ENCODE results near the gene FSTL4. TPM values are rescaled to one million over a fixed set of nuclear protein-coding genes. Genes with fewer than 3 reads are reported as not detected.

FSTL4 gene
- polyA plus RNA-seq, 1 donor (not counting 4 experiments of a cell fraction or from before 2014, with no cell fraction given): 1.7 TPM

DNA sequence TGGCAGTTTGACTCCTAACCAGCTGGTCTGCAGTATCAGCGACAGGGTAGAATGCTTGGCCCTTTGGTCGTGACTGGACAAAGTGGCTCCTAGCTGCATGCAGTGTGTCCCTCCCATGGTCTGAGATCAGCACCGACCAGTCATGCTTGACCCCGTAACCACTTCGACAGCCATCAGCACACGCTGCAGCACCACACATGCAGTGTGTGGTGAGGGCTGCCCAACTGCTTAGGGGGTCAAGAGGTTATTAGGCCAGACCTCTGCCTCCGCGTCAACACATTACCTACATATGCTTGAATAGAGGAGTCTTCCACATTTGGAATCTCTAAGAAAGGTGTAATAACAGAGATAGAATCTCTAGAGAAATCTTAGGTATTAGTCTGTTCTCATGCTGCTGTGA is 139.1 kb downstream of the FSTL4 start:
- Histone ChIP-seq H4K20me1 (ENCODE audit: control insufficient read depth, extremely low read depth, insufficient read depth, low read length) (no peaks in the 10 kb centered on the region), H3K9me1 (ENCODE audit: control insufficient read depth, extremely low read depth, insufficient read depth, low read length) (no peaks in the 10 kb centered on the region), H3K9me3 (ENCODE audit: control insufficient read depth, low read depth, low read length) (no peaks in the 10 kb centered on the region), H3K4me1 (ENCODE audit: control insufficient read depth, extremely low read depth, insufficient read depth, low read length) (peaks cover 4% of the 10 kb centered on the region), H3K36me3 (ENCODE audit: control insufficient read depth in 2 of 2, extremely low read depth in 1 of 2, insufficient read depth in 2 of 2, low read length in 2 of 2) (no peaks in the 10 kb centered on the region), H3K9ac (ENCODE audit: control insufficient read depth, extremely low read depth, insufficient read depth, low read length) (no peak overlapping the region), H3K4me2 (ENCODE audit: control insufficient read depth, extremely low read depth, insufficient read depth, low read depth, low read length) (no peak overlapping the region), H3K27me3 (ENCODE audit: control insufficient read depth, extremely low read depth, insufficient read depth, low read length) (peaks cover 15% of the 10 kb centered on the region), H3K79me2 (ENCODE audit: control insufficient read depth, insufficient read depth, low read length) (no peaks in the 10 kb centered on the region), H3K27ac (ENCODE audit: control insufficient read depth, insufficient read depth, low read length) (no peak overlapping the region), H3K4me3 (ENCODE audit: control insufficient read depth in 2 of 3, extremely low read depth in 1 of 3, insufficient read depth in 2 of 3, low read depth in 1 of 3, low read length in 3 of 3) (no peak overlapping the region), H2AFZ (ENCODE audit: control insufficient read depth, low read length) (no peak overlapping the region)
- dilution Hi-C loops (cut with MboI; ENCODE audit: extremely low pct_ligation_motif_present, low sequenced_read_pairs): no loop called here
- FAIRE-seq (no peak), DNase-seq (ENCODE audit: low read depth, low spot score) (no peak)
- TF ChIP-seq CTCF (optimal IDR thresholded peaks at IDR 0.05 in 1 of 3, IDR thresholded peaks at IDR 0.05 in 1 of 3, conservative IDR thresholded peaks at IDR 0.05 in 1 of 3; ENCODE audit: extremely low read depth in 1 of 3, insufficient read depth in 2 of 3, low read length in 3 of 3) (no peak), EZH2 (IDR thresholded peaks at IDR 0.05; ENCODE audit: low read length) (no peak)

DNA sequence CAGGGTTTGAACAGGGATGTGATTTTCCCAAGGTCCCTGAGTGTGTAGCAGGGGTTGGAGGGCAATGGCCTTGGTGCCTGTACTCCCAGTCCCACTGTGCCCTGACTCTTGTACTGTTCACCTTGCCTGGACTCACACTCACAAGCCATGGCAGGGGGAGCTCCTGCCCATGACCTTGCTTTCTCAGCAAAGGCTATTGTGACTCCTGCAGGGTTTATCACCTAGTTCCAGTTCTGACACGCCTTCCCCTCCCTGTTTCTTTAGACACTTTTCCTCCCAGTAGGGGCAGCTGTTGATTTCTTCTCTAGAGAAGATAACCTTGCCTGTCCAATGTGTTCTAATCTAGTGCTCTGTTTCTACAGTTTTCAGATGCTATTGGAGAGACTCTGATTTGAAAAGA is 139.5 kb downstream of the FSTL4 start:
- peaks cover 15% of the 10 kb centered on the region for H3K27me3 ChIP-seq (ENCODE audit: control insufficient read depth, extremely low read depth, insufficient read depth, low read length)
- no peak overlapping the region for H3K9ac ChIP-seq (ENCODE audit: control insufficient read depth, extremely low read depth, insufficient read depth, low read length)
- no peaks in the 10 kb centered on the region for H3K36me3 ChIP-seq (ENCODE audit: control insufficient read depth in 2 of 2, extremely low read depth in 1 of 2, insufficient read depth in 2 of 2, low read length in 2 of 2)
- H3K79me2 ChIP-seq (ENCODE audit: control insufficient read depth, insufficient read depth, low read length): no peaks in the 10 kb centered on the region
- no peak overlapping the region for H3K4me2 ChIP-seq (ENCODE audit: control insufficient read depth, extremely low read depth, insufficient read depth, low read depth, low read length)
- no peak for DNase-seq (ENCODE audit: low read depth, low spot score)
- H2AFZ ChIP-seq (ENCODE audit: control insufficient read depth, low read length): no peak overlapping the region
- peaks cover 4% of the 10 kb centered on the region for H3K4me1 ChIP-seq (ENCODE audit: control insufficient read depth, extremely low read depth, insufficient read depth, low read length)
- H3K9me3 ChIP-seq (ENCODE audit: control insufficient read depth, low read depth, low read length): no peaks in the 10 kb centered on the region
- TF ChIP-seq EZH2 (IDR thresholded peaks at IDR 0.05; ENCODE audit: low read length): no peak
- peak in 1 of 3 experiments; percentile 27 for TF ChIP-seq CTCF (optimal IDR thresholded peaks at IDR 0.05 in 1 of 3, IDR thresholded peaks at IDR 0.05 in 1 of 3, conservative IDR thresholded peaks at IDR 0.05 in 1 of 3; ENCODE audit: extremely low read depth in 1 of 3, insufficient read depth in 2 of 3, low read length in 3 of 3)
- H3K9me1 ChIP-seq (ENCODE audit: control insufficient read depth, extremely low read depth, insufficient read depth, low read length): no peaks in the 10 kb centered on the region
- no peak overlapping the region for H3K27ac ChIP-seq (ENCODE audit: control insufficient read depth, insufficient read depth, low read length)
- no peaks in the 10 kb centered on the region for H4K20me1 ChIP-seq (ENCODE audit: control insufficient read depth, extremely low read depth, insufficient read depth, low read length)
- FAIRE-seq: no peak
- no peak overlapping the region for H3K4me3 ChIP-seq (ENCODE audit: control insufficient read depth in 2 of 3, extremely low read depth in 1 of 3, insufficient read depth in 2 of 3, low read depth in 1 of 3, low read length in 3 of 3)
- dilution Hi-C loops (cut with MboI; ENCODE audit: extremely low pct_ligation_motif_present, low sequenced_read_pairs): no loop called here

Data from keratinocyte (primary cell).